NCI-H1436 treated with DMSO at 0.1 percent for 48 hours (cell line): ENCODE measurements around the gene BANF2.
"Not testable (repeated sequence)": the region's sequence is repeated elsewhere in the genome, so short reads cannot be mapped to it uniquely, and the experiment has no call there.

Experiments used
- DNase-seq: peaks from one replicate; lab custom pipeline; 2025; lab: John Stamatoyannopoulos, UW

BANF2 gene

DNA sequence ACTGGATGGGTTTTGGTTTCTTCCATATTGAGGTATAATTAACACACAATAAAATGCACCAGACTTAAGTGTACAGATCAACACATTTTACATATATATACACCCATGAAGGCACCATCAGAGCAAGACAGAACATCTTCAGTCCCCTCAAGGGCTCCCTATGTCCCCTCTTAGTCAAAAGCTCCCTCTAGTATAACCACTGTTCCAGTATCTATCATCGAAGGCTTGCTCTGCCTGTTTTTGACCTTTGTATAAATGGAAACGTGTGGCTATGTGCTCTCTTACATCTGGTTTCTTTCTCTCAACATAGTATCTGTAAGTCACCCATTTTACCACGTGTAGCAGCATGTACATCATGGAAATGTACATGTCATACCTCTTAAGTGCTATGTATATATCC is 66.5 kb downstream of the BANF2 start:
- DNase-seq, result no peak

DNA sequence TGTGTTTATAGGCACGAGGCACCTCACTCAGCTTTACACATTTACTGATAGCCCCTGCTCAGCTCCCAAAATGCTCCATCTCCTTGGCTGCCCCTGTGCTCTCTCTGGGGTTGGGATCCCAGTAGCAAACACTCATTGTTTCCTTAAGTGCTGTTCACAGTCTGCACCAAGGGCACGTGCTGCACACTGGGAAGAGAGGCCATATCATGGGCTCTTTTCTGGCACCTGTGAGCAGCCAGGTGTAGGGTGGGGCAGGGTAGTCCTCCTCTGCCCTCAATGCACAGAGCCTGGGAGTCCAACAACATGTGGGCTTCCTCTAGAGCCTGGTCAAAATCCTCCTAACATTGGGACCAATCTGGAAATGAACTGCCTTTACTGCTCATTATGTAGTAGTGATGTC is 67.9 kb downstream of the BANF2 start:
- no peak for DNase-seq

DNA sequence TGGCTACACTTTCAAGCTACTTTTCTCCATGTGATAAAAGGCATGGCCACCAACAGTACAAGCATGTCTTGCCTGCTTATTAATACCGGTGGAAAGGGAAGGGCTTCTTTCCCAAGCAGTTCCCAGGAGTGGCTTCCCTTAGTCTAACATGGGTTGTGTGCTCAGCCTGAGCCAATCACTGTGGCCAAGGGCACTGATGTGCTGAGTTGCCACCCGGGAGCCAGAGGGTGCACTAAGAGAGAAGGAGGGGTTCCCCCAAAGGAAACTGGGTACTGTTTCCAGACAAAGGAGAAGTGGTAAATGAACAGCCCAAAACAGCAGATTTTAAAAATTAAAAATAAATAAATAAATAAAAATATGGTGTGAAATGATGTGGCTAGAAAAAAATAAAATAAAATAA is 68.5 kb downstream of the BANF2 start:
- DNase-seq, result no peak

DNA sequence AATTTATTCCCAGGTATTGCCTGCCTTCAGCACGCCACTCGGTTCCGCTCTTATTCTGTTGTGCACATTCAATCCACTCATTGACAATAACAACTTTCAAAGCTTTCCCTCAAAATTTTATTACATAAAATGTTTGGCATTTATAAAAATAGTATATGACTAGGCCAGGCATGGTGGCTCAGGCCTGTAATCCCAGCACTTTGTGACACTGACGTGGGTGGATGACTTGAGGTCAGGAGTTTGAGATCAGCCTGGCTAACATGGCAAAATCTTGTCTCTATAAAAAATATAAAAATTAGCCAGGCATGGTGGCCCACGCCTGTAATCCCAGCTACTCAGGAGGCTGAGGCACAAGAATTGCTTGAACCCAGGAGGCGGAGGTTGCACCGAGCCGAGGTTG is 70.0 kb downstream of the BANF2 start:
- DNase-seq, result not testable (repeated sequence)

DNA sequence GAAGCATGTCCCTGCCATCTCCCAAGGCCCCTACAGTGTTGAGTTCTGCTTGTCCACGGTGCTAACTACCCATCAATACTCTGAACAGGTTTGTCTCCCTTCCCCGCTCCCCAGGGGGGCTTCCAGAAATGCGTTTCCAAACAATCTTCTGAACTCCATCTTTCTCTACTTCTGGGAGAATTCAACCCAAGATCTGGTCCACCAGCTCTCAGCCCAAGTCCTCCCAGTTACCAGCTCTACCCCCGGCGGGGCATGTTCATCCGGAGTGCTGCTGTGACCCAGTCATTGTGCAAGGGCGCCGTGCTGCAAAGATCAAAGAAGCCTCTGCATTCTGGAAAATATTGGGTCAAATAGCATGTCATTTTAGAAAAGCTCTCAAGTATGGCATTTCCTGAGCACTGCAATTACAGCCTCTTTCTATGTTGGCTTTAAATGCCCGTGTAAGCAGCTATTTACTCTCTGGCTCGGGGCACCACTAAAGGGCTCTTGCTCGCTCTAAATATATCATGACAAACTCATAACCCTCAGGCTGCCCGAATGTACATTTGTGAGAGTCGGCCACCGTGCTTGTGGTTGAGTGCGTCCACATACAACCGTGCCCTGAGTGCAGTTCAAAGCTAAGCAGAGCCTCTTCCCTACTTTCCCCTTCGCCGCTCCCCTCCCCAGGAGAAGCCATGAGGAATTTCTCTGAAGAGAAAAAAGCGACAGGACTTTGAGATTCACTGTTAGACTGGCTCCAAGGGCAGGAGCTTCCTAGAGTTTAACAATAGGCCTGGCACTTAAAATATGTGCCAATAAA is 71.6 kb downstream of the BANF2 start:
- DNase-seq, result no peak

DNA sequence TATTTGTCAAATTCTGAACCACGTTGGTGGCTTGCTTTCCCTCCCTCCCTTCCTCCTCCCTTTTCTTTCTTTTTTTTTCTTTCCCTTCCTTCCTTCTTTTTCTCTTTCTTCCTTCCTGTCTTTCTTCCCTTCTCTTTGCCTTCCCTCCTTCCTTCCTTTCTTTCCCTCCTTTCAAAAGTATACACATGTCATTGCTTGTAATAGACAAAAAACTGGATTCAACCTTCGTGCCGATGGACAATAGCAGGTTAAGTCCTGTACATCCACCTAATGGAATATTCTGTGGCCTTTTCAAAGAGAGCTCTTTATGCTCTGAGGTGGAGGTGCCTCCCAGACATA is 72.2 kb downstream of the BANF2 start:
- DNase-seq, result no peak

DNA sequence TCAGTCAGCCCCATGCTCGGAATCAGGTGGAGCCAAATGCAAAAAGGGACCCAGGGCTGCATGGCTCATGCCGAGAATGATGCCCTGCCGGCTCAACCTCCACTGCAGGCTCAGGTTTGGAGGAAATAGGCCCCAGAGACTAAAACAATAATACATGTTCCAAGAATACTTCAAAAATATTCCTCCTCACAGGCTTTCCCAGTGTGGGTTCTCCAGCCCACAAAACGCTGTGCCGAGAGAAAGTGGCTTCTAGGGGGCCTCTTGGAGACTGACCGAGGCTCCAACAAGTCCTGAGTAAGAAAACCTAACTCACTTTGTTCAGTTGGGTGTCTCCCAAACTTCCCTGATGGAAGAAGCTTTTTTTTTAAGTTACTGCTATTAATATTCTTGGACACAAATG is 73.9 kb downstream of the BANF2 start:
- no peak for DNase-seq

DNA sequence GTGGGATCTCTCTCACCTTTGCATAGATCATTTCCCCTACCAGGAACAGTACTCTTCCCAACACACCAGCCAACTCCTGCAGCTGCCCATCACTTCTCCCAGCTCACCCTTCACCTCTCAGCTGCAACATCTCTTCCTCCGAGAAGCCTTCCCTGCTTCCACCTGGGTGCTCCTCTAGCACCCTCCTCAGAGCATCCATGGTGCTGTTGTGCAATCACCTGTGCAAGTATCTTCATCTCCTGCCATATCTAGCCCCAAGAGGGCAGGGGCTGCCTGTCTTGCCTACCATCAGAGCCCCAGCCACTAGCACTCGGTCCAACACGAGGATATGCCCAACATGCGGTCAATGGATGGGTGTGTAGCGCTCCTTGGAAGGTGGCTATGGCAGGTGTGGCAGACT is 75.8 kb downstream of the BANF2 start:
- DNase-seq, result no peak

DNA sequence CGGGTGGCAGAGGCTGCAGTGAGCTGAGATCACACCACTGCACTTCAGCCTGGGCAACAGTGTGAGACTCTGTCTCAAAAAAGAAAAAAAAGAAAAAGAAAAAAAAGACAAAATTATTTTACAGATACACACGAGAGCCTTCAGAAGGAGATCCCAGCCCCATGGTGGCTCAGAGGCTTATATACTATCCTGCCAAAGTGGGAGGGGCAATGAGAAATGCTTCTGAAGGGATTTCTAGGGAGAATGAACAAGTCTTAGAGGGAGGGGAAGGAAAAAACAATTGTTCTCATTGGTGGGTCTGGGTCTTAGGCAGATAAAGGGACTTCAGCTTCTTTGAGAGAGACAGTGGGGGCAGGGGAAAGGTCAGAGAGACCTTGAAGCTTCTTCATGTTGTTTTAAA is 76.8 kb downstream of the BANF2 start:
- DNase-seq, result no peak

DNA sequence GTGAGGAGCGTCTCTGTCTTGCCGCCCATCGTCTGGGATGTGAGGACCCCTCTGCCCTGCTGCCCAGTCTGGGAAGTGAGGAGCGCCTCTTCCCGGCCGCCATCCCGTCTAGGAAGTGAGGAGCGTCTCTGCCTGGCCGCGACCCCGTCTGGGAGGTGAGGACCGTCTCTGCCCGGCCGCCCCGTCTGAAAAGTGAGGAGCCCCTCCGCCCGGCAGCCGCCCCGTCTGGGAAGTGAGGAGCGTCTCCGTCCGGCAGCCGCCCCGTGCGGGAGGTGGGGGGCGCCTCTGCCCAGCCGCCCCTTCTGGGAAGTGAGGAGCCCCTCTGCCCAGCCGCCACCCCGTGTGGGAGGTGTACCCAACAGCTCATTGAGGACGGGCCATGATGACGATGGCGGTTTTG is 79.2 kb downstream of the BANF2 start:
- DNase-seq, result not testable (repeated sequence)

DNA sequence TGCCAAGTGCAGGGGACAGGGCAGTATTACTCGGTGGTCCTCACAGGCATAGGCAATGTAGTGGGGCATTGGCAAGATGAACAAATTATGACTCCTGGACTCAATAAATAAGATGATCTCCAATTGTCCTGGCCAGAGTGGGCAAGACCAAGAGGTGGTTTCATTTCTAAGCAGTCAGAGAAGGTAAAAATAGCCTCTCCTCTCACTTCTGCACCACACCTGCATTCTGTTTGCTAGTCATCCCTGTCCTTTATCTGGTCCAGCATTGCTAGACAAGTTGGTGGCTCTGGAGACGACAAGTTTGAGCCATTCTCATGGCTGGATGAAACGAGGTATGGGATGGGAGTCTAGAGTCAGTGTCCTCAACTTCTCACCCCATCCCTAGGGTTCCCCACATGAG is 83.0 kb downstream of the BANF2 start:
- DNase-seq, result no peak

DNA sequence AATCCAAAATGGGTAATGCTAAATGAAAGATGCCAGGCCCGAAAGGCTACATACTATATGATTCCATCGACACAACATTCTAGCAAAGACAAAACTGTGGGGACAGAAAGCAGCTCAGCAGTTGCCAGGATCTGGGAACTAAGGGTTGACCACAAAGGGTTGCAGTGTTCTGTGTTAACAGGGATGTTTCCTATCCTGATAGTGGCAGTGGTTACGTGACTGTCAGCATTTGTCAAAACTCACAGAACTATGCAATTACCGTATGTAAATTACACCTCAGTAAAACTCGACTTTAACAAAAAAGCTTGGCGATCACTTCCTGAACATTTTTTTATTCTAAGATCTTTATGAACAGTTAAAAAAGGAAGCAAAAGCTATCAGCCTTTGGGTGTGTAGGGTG is 83.9 kb downstream of the BANF2 start:
- no peak for DNase-seq

DNA sequence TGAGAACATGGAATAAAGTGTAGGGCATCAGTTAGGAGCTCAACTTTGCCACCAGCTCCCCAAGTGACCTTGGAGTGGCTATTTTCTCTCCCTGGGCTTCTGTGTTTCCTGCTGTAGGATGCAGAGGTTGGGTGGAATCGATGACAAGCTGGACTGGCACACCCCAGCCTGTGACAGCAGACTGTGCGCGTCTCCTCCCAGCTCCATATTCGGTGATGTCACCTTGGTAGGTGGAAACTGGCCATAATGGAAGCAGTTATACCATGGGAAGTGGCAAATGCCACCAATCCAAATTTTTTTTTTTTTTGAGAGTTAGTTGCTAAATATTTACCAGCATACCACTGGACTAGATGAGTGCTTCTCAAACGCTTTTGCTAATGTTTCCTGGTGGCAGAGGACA is 85.2 kb downstream of the BANF2 start:
- no peak for DNase-seq
